Right lobe of liver (tissue), 6 donors: Measurements from ENCODE around the gene CCDC97. TPM values are rescaled to one million over a fixed set of nuclear protein-coding genes. Genes with fewer than 3 reads are reported as not detected.

Experiments
- ATAC-seq, 4 donors: fragments of 200-7000 bp; cut with Tn5 transposase; one replicate each; pipeline ENCODE4 v1.9.1; 2020; ENCODE audit warnings: mild to moderate bottlenecking in 4 of 4, moderate library complexity in 4 of 4
- DNase-seq, 3 donors: peaks; one replicate each; pipeline ENCODE4 v3.0.0-alpha.2; 2020
- H3K27ac ChIP-seq, 3 donors: fragments of 200-600 bp; one replicate each; pipeline ENCODE4 v1.8.0; 2022
- H3K27me3 ChIP-seq, 2 donors: fragments of 200-600 bp; one replicate each; pipeline ENCODE4 v1.8.0; 2022
- H3K36me3 ChIP-seq, 4 donors: fragments of 200-600 bp; sonication (generic) in 1 of 4; one replicate each; pipeline versions ENCODE4 v1.5.1 to v1.8.0; 2017 to 2022; ENCODE audit warnings: control low read depth in 1 of 4
- H3K4me1 ChIP-seq, 4 donors: fragments of 200-600 bp; sonication (generic) in 1 of 4; one replicate each; pipeline versions ENCODE4 v1.5.1 to v1.8.0; 2017 to 2022; ENCODE audit warnings: control low read depth in 1 of 4
- H3K4me3 ChIP-seq, 3 donors: fragments of 200-600 bp; one replicate each; pipeline ENCODE4 v1.8.0; 2022
- H3K9me3 ChIP-seq, 4 donors: fragments of 200-600 bp; sonication (generic) in 1 of 4; one replicate each; pipeline versions ENCODE4 v1.5.1 to v1.8.0; 2017 to 2022; ENCODE audit warnings: control low read depth in 1 of 4
- CTCF ChIP-seq, 4 donors: fragments of 200-600 bp in 3 of 4; fragments of 450-650 bp in 1 of 4; IDR thresholded peaks; one replicate each; pipeline versions ENCODE4 v1.5.1 to v1.8.0; 2016 to 2022; ENCODE audit warnings: antibody characterized with exemption in 4 of 4, mild to moderate bottlenecking in 2 of 4
- POLR2A ChIP-seq: fragments of 450-650 bp; IDR thresholded peaks from one replicate; pipeline ENCODE4 v1.6.1; 2017; ENCODE audit warnings: antibody characterized with exemption, mild to moderate bottlenecking
- WGBS: methylation state at CpG from one replicate; pipeline ENCODE4 v1.1.6; 2018; ENCODE audit warnings: low coverage, low lambda C conversion rate; ENCODE audit not compliant: insufficient coverage; ENCODE audit errors: missing lambda C conversion rate; 5-methylcytosine and 5-hydroxymethylcytosine counted together
- intact Hi-C, 2 donors: fragments of 100-400 bp; cut with DNase I; formaldehyde crosslinking; loops; one replicate each; pipeline versions ENCODE4 v1.11.2 to v1.14.1; 2022
- total RNA-seq, 6 experiments: library from RNA; depleted of rRNA in 2 of 6; stranded (reverse); fragments of >200 nt in 2 of 6; fragmentation: NEBNext Ultra II Directional in 3 of 6; extraction: Animal tissue kit (Norgen Biotek cat#: 25700) in 3 of 6; gene quantifications; one replicate each; pipeline versions ENCODE4 v1.1.0 to v1.2.4, GENCODE V29; 2016 to 2023
- donor health status: DM: no; HTN: yes; CAD: no.
- donor health status: DM: no; HTN: no; CAD: no.
- donor health status: DM: no; HTN: no; CAD: no.
- donor health status: DM: no; HTN: yes; CAD: no.
- donor health status: DM: no; HTN: yes; CAD: no.

The CCDC97 gene
- total RNA-seq, 6 experiments from 2014 or later: 4.6 to 7.2 (median 6.9) TPM

DNA sequence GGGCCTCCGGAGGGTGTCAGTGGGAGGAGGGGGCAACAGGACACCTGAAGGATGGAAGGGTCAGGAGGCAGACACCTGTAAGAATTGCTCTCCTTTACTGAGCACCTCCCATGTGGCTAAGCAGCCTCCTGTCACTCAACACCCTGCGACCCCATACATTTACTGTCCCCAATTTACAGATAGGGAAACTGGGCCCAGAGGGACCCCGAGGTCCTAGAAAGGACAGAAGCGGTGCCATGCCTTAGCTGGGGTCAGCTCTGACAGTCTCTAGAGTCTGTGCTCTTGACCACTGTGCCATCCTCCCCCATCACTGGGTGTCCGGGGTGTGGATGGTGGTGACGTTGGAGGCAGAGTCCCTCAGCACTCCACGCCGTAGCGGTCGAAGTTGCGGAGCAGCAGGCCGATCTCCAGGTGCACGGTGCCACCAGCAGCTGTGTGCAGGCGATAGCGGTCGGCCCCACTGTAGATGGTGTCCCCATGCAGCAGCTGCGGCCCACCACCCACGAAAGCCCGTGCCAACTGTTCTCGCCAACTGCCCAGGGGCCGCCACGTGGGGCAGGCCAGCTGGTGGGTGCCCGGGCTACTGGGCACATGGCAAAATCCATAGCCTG is 44.5 kb downstream of the CCDC97 start:
- WGBS: 17% methylated on average over 1 of the region's 23 CpGs
- peaks cover 0 to 18% (median 0%) of the 10 kb centered on the region in 4 donors for H3K4me1 ChIP-seq
- DNase-seq (no peak), ATAC-seq (no peak)
- intact Hi-C loops: no loop called here
- peak overlapping the region in 2 of 3 donors; percentile 9 to 91 for H3K27ac ChIP-seq
- no peak overlapping the region for H3K4me3 ChIP-seq
- H3K27me3 ChIP-seq: no peaks in the 10 kb centered on the region
- H3K9me3 ChIP-seq: no peaks in the 10 kb centered on the region
- TF ChIP-seq CTCF (IDR thresholded peaks at IDR 0.05) (no peak), POLR2A (no peak)
- H3K36me3 ChIP-seq: no peaks in the 10 kb centered on the region

DNA sequence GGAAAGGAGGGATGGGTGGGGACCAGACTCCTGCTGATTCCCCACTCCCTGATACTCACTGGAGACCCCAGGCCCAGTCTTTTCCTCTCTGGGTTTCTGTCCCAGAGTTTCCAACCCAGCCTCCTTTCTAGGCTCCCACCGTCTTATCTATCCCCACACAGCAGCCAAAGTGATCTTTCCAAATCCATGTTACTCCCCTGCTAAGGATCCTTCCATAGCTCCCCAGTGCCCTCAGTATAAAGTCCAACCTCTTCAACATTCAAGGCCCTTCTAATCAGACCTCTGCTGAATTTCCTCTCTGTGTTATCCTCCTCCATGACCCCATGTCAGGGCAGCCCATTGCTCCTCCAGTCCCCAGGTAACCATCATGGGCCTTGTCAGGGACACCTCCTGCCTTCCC is 45.1 kb downstream of the CCDC97 start:
- intact Hi-C loops: no loop called here
- ATAC-seq (no peak), DNase-seq (no peak)
- Histone ChIP-seq H3K4me3 (no peak overlapping the region), H3K9me3 (no peaks in the 10 kb centered on the region), H3K27me3 (no peaks in the 10 kb centered on the region), H3K4me1 (peaks cover 0 to 18% (median 0%) of the 10 kb centered on the region in 4 donors), H3K27ac (no peak overlapping the region), H3K36me3 (no peaks in the 10 kb centered on the region)
- WGBS: no CpG with 5 or more reads among the region's 1 CpG
- TF ChIP-seq POLR2A: no peak
- no peak for TF ChIP-seq CTCF (IDR thresholded peaks at IDR 0.05)

GRCh38 chr19:41355802-41356201 is 45.8 kb downstream of the CCDC97 start:
- intact Hi-C loops: no loop called here
- no peak for TF ChIP-seq POLR2A
- TF ChIP-seq CTCF (IDR thresholded peaks at IDR 0.05): no peak
- Histone ChIP-seq H3K36me3 (no peaks in the 10 kb centered on the region), H3K4me3 (no peak overlapping the region), H3K9me3 (no peaks in the 10 kb centered on the region), H3K4me1 (peaks cover 0 to 18% (median 0%) of the 10 kb centered on the region in 4 donors), H3K27ac (no peak overlapping the region), H3K27me3 (no peaks in the 10 kb centered on the region)
- 49% methylated on average over 2 of the region's 3 CpGs for WGBS
- no peak for ATAC-seq
- no peak for DNase-seq

- intact Hi-C loops: no loop called here
- no peak for DNase-seq
- Histone ChIP-seq H3K27ac (no peak overlapping the region), H3K4me3 (no peak overlapping the region), H3K27me3 (no peaks in the 10 kb centered on the region), H3K36me3 (no peaks in the 10 kb centered on the region), H3K4me1 (peaks cover 0 to 18% (median 0%) of the 10 kb centered on the region in 4 donors), H3K9me3 (no peaks in the 10 kb centered on the region)
- no peak for ATAC-seq
- TF ChIP-seq CTCF (IDR thresholded peaks at IDR 0.05): no peak
- TF ChIP-seq POLR2A: no peak
- WGBS: 64% methylated on average over 5 of the region's 11 CpGs
Measured at GRCh38 chr19:41356984-41357739, 47.2 kb downstream of the CCDC97 start.
